ENCODE data around the gene PNMT. TPM values are rescaled to one million over a fixed set of nuclear protein-coding genes. Genes with fewer than 3 reads are reported as not detected.

PNMT gene
- total and polyA plus RNA-seq, 2 donors (not counting 1 experiment from before 2014, with no cell fraction given): 0.13 to 0.76 TPM

DNA sequence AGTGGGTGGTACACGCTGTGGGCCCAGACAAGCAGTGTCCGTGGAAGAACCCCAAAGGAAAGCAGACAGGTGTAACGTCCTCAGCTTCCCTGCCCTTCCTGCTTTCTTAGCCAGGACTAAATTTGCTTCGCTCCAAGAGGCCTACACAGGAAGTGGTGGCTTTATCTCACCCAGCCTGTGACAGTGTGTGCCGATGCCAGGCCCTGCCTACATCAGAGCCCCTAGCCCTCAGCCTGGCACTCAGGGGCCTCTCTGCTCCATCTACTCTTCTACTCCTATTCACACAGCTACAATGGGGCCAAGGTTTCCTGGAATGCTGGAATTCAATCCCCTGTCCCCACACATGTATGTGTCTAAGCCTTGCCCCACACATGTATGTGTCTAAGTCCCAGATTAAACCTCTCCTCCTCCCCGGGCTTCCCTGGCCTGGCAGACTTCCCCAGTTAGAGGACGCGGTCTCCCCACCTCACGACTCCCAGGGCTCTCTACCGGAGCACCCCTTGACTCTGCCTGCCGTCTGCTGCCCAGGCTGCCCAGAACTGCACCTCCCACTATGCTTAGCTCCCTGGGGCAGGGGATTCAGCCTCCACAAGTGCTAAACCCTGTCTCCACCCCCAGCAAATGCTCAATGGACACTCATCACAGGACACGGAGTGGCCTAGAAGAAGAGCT is 11.4 kb downstream of the PNMT start:
- Histone ChIP-seq H3K27me3 (replicated peaks in 1 of 4; ENCODE audit: control extremely low read depth in 1 of 4, control insufficient read depth in 3 of 4, insufficient read depth in 4 of 4, low read length in 3 of 4) (no peaks in the 10 kb centered on the region), H3K79me2 (ENCODE audit: control insufficient read depth, insufficient read depth, low read length) (no peaks in the 10 kb centered on the region), H3K9me3 (ENCODE audit: control extremely low read depth in 1 of 3, control insufficient read depth in 2 of 3, insufficient read depth in 1 of 3, low read length in 2 of 3) (peaks cover 0 to 3% (median 0%) of the 10 kb centered on the region in 3 donors), H3K36me3 (replicated peaks in 1 of 2; ENCODE audit: control extremely low read depth in 1 of 2, control insufficient read depth in 1 of 2, extremely low read depth in 1 of 2, insufficient read depth in 2 of 2, low read length in 1 of 2) (peaks cover 0 to 16% of the 10 kb centered on the region in 2 experiments), H3K4me3 (ENCODE audit: control extremely low read depth in 1 of 5, extremely low read depth in 1 of 5, insufficient read depth in 1 of 5, low read depth in 2 of 5, low read length in 4 of 5) (no peak overlapping the region), H2AFZ (ENCODE audit: insufficient read depth, low read depth, low read length, poor library complexity, severe bottlenecking) (peak overlapping the region; percentile 70), H4K20me1 (ENCODE audit: control insufficient read depth, insufficient read depth, low read length, poor library complexity, severe bottlenecking) (no peaks in the 10 kb centered on the region), H3K9ac (ENCODE audit: low read length) (peak overlapping the region; percentile 42), H3K4me2 (replicated peaks; ENCODE audit: low read depth, low read length, poor library complexity, severe bottlenecking) (peak overlapping the region; percentile 69), H3K4me1 (ENCODE audit: control insufficient read depth in 2 of 2, insufficient read depth in 2 of 2, low read length in 2 of 2) (peaks cover 61 to 65% of the 10 kb centered on the region in 2 donors), H3K27ac (ENCODE audit: low read length in 2 of 2) (peak overlapping the region; percentile 64 to 94)
- TF ChIP-seq, protein P1, sequence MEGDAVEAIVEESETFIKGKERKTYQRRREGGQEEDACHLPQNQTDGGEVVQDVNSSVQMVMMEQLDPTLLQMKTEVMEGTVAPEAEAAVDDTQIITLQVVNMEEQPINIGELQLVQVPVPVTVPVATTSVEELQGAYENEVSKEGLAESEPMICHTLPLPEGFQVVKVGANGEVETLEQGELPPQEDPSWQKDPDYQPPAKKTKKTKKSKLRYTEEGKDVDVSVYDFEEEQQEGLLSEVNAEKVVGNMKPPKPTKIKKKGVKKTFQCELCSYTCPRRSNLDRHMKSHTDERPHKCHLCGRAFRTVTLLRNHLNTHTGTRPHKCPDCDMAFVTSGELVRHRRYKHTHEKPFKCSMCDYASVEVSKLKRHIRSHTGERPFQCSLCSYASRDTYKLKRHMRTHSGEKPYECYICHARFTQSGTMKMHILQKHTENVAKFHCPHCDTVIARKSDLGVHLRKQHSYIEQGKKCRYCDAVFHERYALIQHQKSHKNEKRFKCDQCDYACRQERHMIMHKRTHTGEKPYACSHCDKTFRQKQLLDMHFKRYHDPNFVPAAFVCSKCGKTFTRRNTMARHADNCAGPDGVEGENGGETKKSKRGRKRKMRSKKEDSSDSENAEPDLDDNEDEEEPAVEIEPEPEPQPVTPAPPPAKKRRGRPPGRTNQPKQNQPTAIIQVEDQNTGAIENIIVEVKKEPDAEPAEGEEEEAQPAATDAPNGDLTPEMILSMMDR (IDR thresholded peaks at IDR 0.05): no peak
- TF ChIP-seq EZH2 (IDR thresholded peaks at IDR 0.05; ENCODE audit: borderline replicate concordance, insufficient read depth, low read depth, low read length, poor library complexity, severe bottlenecking): no peak
- ATAC-seq (ENCODE audit: low read depth): peak; percentile 56
- peak; percentile 75 for DNase-seq
- peak overlapping the region; percentile 79 for H3K4me3 Mint-ChIP-seq
- CTCF ChIA-PET: interaction anchor here (0.5 to 7.6 kb wide), 9 partner anchors 8 to 1087 kb away, joined by 3 to 48 read pairs (median 3); partner anchors contain the start of genes PGAP3 and PNMT
- POLR2A ChIA-PET: interaction anchor here (1.2 to 3.6 kb wide), 2 partner anchors 8 to 9 kb away, joined by 6 to 11 read pairs; partner anchors contain the start of gene PGAP3
- intact Hi-C loops (cut with micrococcal nuclease): loop anchor here (1.0 to 5.0 kb wide), 2 partner anchors 9 to 73 kb away; partner anchors contain the start of gene PGAP3
- no peaks in the 10 kb centered on the region for H3K27me3 Mint-ChIP-seq
- H3K9me3 Mint-ChIP-seq (ENCODE audit: insufficient read depth): no peaks in the 10 kb centered on the region
- H3K4me1 Mint-ChIP-seq: peaks cover 64% of the 10 kb centered on the region
- H3K27ac Mint-ChIP-seq: peak overlapping the region; percentile 98
- WGBS (ENCODE audit: insufficient coverage): 30% methylated on average over 12 of the region's 12 CpGs
